Measurements from ENCODE around the gene KRT74. TPM values are rescaled to one million over a fixed set of nuclear protein-coding genes. Genes with fewer than 3 reads are reported as not detected.

Gene KRT74
- total and polyA plus RNA-seq, 2 donors from 2014 or later = not detected

DNA sequence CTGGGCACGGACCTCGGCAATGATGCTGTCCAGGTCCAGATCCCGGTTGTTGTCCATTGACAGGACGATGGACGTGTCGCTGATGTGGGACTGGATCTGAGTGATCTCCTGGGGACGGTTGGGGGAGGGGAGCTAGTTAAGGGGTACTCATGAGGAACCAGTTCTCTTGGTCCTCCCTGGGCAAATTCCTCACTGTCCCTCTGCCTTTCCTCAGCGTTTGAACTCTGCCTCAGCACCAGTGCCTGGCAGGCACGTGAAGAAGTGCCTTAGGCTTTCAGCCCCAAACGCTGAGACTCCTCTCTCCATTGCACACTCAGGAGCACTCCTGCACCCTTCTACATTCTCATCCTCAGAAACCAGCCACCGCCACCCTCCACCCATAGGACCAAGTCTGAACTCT lies 17.9 kb upstream of the KRT74 start:
- TF ChIP-seq, protein P1, sequence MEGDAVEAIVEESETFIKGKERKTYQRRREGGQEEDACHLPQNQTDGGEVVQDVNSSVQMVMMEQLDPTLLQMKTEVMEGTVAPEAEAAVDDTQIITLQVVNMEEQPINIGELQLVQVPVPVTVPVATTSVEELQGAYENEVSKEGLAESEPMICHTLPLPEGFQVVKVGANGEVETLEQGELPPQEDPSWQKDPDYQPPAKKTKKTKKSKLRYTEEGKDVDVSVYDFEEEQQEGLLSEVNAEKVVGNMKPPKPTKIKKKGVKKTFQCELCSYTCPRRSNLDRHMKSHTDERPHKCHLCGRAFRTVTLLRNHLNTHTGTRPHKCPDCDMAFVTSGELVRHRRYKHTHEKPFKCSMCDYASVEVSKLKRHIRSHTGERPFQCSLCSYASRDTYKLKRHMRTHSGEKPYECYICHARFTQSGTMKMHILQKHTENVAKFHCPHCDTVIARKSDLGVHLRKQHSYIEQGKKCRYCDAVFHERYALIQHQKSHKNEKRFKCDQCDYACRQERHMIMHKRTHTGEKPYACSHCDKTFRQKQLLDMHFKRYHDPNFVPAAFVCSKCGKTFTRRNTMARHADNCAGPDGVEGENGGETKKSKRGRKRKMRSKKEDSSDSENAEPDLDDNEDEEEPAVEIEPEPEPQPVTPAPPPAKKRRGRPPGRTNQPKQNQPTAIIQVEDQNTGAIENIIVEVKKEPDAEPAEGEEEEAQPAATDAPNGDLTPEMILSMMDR (IDR thresholded peaks at IDR 0.05; ENCODE audit: borderline replicate concordance, extremely low read depth, insufficient read depth) = no peak
- FAIRE-seq = no peak
- H3K36me3 ChIP-seq (ENCODE audit: control insufficient read depth in 2 of 3, insufficient read depth in 3 of 3, low read length in 3 of 3) = no peaks in the 10 kb centered on the region
- no peaks in the 10 kb centered on the region for H3K9me3 ChIP-seq (ENCODE audit: control insufficient read depth in 2 of 3, insufficient read depth in 1 of 3, low read length in 3 of 3)
- H3K9ac ChIP-seq (ENCODE audit: low read length in 3 of 3) = no peak overlapping the region
- no peak overlapping the region for H3K27ac ChIP-seq (ENCODE audit: low read depth in 2 of 2, low read length in 2 of 2)
- H3K27me3 ChIP-seq (ENCODE audit: control insufficient read depth, insufficient read depth, low read length) = peaks cover 2% of the 10 kb centered on the region
- H3K4me1 ChIP-seq (ENCODE audit: control insufficient read depth in 2 of 3, insufficient read depth in 2 of 3, low read depth in 1 of 3, low read length in 3 of 3) = no peaks in the 10 kb centered on the region
- H3K4me3 ChIP-seq (ENCODE audit: low read length in 3 of 3) = no peak overlapping the region
- no peak for DNase-seq
- intact Hi-C loops (cut with DNase I) = no loop called here

DNA sequence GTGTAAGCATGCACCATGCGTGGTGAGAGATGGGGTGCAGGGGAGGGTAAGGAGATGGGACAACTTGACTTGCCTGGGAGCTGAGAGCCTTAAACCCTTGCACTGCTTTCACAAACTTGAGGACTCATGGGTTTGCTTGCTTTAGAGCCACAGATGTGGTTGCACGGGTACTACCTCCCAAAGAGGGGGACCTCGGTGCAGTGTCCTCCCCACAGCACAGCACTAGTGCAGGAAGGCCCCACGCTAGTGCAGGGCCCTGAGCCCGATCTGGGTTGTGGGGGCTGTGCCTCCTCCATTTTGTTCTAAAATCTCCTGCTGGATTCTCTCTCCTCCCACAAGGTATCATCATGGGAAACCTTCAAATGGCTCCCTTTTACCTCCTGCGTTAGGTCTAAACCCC lies 16.4 kb upstream of the KRT74 start:
- intact Hi-C loops (cut with DNase I) = no loop called here
- H3K4me1 ChIP-seq (ENCODE audit: control insufficient read depth in 2 of 3, insufficient read depth in 2 of 3, low read depth in 1 of 3, low read length in 3 of 3) = no peaks in the 10 kb centered on the region
- no peak for FAIRE-seq

GRCh38 chr12:52587563-52587962 lies 13.9 kb upstream of the KRT74 start:
- TF ChIP-seq, protein P1 (IDR thresholded peaks at IDR 0.05; ENCODE audit: borderline replicate concordance, extremely low read depth, insufficient read depth) = no peak
- DNase-seq = peak in 1 of 5 donors; percentile 63
- H3K9ac ChIP-seq (ENCODE audit: low read length in 3 of 3) = no peak overlapping the region
- no peaks in the 10 kb centered on the region for H3K36me3 ChIP-seq (ENCODE audit: control insufficient read depth in 2 of 3, insufficient read depth in 3 of 3, low read length in 3 of 3)
- no peak for FAIRE-seq
- H3K27ac ChIP-seq (ENCODE audit: low read depth in 2 of 2, low read length in 2 of 2) = no peak overlapping the region
- H3K27me3 ChIP-seq (ENCODE audit: control insufficient read depth, insufficient read depth, low read length) = no peaks in the 10 kb centered on the region
- intact Hi-C loops (cut with DNase I) = no loop called here
- no peak overlapping the region for H3K4me3 ChIP-seq (ENCODE audit: low read length in 3 of 3)
- no peaks in the 10 kb centered on the region for H3K4me1 ChIP-seq (ENCODE audit: control insufficient read depth in 2 of 3, insufficient read depth in 2 of 3, low read depth in 1 of 3, low read length in 3 of 3)
- H3K9me3 ChIP-seq (ENCODE audit: control insufficient read depth in 2 of 3, insufficient read depth in 1 of 3, low read length in 3 of 3) = no peaks in the 10 kb centered on the region

More for the DNA sequence above, 16.4 kb upstream of the KRT74 start:
- no peaks in the 10 kb centered on the region for H3K36me3 ChIP-seq (ENCODE audit: control insufficient read depth in 2 of 3, insufficient read depth in 3 of 3, low read length in 3 of 3)
- H3K27ac ChIP-seq (ENCODE audit: low read depth in 2 of 2, low read length in 2 of 2) = no peak overlapping the region
- H3K9ac ChIP-seq (ENCODE audit: low read length in 3 of 3) = no peak overlapping the region
- no peak overlapping the region for H3K4me3 ChIP-seq (ENCODE audit: low read length in 3 of 3)
- TF ChIP-seq, protein P1 (IDR thresholded peaks at IDR 0.05; ENCODE audit: borderline replicate concordance, extremely low read depth, insufficient read depth) = no peak
- no peak for DNase-seq
- no peaks in the 10 kb centered on the region for H3K9me3 ChIP-seq (ENCODE audit: control insufficient read depth in 2 of 3, insufficient read depth in 1 of 3, low read length in 3 of 3)
- H3K27me3 ChIP-seq (ENCODE audit: control insufficient read depth, insufficient read depth, low read length) = no peaks in the 10 kb centered on the region

GRCh38 chr12:52585946-52586345 lies 12.3 kb upstream of the KRT74 start:
- no peak overlapping the region for H3K4me3 ChIP-seq (ENCODE audit: low read length in 3 of 3)
- intact Hi-C loops (cut with DNase I) = no loop called here
- DNase-seq (peak in 1 of 5 donors; percentile 51), FAIRE-seq (no peak)
- TF ChIP-seq, protein P1 (IDR thresholded peaks at IDR 0.05; ENCODE audit: borderline replicate concordance, extremely low read depth, insufficient read depth) = no peak
- no peaks in the 10 kb centered on the region for H3K9me3 ChIP-seq (ENCODE audit: control insufficient read depth in 2 of 3, insufficient read depth in 1 of 3, low read length in 3 of 3)
- no peaks in the 10 kb centered on the region for H3K36me3 ChIP-seq (ENCODE audit: control insufficient read depth in 2 of 3, insufficient read depth in 3 of 3, low read length in 3 of 3)
- H3K27ac ChIP-seq (ENCODE audit: low read depth in 2 of 2, low read length in 2 of 2) = no peak overlapping the region
- H3K4me1 ChIP-seq (ENCODE audit: control insufficient read depth in 2 of 3, insufficient read depth in 2 of 3, low read depth in 1 of 3, low read length in 3 of 3) = no peaks in the 10 kb centered on the region
- H3K9ac ChIP-seq (ENCODE audit: low read length in 3 of 3) = no peak overlapping the region
- no peaks in the 10 kb centered on the region for H3K27me3 ChIP-seq (ENCODE audit: control insufficient read depth, insufficient read depth, low read length)
